Measurements from ENCODE around the gene PRUNE2.

PRUNE2 gene

GRCh38 chr9:76620581-76620980, 285.3 kb downstream of the PRUNE2 start:
- no peak for DNase-seq

DNA sequence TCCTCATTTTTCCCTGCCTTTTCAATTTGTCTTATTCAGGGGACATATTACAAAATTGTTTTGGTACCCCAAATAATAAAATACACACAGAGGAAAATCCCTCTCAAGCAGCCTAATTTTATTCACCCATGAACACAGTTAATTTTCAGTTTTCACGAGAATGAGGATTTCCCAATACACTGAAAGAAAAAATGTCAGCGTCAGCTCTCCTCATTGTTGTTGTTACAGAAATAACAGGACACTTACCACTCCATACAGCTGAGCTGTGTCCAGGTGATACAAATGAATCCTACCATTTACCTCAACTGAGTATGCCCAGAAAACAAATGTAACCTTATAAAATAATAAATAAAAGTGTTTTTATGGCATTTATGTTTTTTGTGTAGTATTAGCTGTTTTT, 286.3 kb downstream of the PRUNE2 start:
- DNase-seq, result no peak

GRCh38 chr9:76619197-76619596, 286.7 kb downstream of the PRUNE2 start:
- DNase-seq, result no peak

DNA sequence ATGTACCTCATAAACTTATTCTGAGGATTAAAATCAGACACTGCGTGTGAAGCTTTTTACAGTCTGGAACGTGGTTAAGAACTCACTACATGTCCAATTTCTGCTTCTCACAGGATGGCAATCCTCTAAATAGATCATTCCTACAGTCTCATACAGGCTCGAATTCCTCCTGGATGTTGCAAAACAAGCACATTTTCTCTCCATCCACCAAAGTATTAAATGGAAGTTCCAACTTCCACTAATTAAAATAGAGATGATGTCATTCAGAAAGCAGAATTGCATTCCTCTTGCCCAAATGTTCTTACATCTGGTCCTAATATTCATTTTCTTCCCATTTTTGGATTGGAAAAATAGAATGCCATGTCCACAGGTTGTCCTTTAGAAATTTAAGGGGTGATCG, 287.2 kb downstream of the PRUNE2 start:
- no peak for DNase-seq

DNA sequence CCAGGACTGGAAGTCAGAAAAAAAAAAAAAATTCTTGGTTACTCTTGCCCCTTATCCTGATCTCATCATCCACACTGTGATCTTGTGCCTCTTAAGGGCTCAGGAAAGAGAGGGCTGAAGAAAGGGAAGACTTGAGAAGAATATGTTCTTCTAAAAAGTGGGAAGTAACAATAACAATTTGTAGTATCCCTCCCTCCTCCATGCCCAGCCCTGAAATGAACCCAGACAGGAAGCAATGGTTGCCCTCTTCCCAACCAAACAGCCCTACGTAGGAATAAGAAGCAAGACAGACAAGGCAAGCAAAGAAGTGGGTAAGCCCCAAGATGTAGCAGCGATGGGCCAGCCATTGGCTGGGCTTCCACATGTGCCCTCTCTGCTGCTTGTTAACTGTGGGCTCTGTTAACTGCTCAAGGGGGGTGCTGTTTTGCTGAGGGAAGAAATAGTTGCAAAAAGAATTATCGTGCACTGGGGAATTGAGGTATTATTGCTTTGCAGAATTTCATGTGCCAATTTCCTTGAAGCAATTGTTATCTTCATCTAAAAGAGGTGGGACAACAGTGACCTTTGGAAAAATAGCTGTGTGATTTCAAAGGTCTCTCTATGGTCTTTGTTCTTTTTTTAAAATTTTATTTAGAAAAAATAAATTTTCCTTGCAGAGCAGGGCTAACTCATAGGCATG, 288.3 kb downstream of the PRUNE2 start:
- DNase-seq, result no peak

- no peak for DNase-seq
Measured at GRCh38 chr9:76616780-76617179, 289.1 kb downstream of the PRUNE2 start.

DNA sequence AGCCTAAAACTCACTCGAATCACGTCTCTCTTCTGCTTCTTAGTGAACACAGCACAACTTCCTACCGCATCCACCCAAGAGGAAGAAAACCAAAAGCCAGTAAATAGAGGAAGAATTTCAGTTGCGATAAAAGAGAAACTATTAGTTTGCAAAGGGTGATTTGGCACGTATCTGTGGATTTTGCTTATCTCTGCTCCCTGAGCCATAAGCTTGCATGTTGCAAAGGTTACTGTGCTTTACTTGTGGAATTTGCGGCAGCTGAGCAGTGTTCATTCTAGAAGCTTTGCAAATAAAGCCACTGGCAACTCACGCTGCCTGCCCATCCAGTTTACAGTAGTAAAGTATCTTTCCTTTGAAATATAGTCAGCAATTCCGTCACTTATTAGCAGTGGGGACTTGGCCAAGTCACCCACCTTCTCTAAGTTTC, 290.7 kb downstream of the PRUNE2 start:
- no peak for DNase-seq

DNA sequence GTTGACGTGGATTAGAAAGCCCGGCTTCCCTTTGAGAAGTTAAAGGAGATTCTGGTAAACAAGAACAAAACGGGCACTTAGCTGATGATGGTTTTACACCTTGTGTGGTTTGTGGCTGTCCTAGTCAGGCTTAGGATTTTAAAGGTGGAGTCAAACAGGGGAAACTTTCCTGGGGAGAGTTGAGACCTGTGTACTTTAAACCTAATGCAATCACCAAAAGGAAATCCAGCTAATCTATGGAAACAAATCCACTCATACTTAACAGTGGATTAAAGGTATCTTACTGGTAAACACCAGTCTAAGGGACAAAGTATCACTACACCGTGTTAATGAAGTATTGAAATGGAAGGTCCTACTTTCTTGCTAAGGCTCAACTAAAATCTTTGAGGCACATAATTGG, 291.9 kb downstream of the PRUNE2 start:
- no peak for DNase-seq

DNA sequence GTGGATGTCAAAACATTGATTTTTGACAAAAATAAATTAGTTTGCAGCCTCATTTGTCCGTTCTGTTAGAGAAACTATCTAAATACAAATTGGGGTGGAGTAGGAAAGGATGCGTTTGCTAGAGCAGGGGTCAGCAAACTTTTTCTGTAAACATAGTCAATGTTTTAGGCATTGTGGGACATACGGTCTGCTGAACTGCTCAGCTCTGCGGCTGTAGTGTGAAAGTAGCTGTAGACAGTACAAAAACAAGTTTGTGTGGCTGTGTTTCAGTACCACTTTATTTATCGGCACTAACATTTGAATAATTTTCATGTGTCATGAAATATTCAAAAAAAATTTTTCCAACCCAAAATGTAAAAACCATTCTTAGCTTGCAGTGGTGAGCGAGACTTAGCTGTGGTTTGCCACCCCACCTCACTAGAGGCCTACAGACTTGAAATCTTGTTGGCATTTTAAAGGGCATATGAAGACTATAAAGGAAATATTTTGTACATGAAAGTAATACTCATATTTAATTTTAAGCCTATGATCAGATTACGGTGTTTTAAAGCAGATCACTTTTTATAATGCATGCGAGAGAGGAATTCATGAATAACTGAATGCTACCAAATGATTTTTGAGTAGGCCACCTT, 292.6 kb downstream of the PRUNE2 start:
- DNase-seq, result no peak

- DNase-seq, result no peak
Measured at GRCh38 chr9:76610011-76610352, 295.9 kb downstream of the PRUNE2 start.

GRCh38 chr9:76609285-76610010, 296.5 kb downstream of the PRUNE2 start:
- no peak for DNase-seq

- DNase-seq, result no peak
Measured at GRCh38 chr9:76608575-76609273, 297.2 kb downstream of the PRUNE2 start.

DNA sequence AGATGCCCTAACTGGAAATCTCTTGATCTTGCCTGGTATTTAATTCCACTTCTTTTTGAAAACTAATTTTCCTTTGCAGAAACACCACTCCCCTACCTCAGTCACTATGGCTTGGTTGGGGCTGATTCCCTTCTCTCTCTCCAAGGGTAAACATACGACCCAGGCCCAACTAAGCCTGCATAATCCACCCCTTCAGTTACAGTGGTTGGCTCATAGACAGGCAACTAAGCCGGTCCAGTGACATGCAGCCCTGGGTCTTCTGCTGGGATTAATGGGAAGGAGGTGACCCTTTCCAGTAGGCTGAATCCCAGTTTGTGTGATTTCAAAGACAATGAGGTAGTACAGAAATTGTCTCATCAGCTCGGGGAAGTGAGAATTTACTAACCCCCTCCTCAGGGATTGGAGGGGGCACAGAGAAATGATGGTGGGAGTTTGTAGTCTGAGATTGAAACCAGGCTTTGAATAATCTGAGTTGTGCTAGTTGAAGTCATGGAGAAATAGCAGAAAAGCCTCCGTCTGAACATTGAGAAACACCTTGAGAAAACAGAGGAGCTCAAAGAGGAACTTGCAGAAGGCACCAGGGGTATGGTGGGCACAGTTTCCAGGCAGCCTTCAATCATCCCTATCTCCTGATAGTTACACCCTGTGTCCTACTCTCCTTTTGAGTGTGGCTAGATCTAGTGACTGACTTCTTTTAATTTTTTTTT, 298.0 kb downstream of the PRUNE2 start:
- DNase-seq, result no peak

- DNase-seq, result no peak
Measured at GRCh38 chr9:76605321-76605900, 300.5 kb downstream of the PRUNE2 start.

- no peak for DNase-seq
Measured at GRCh38 chr9:76603931-76604570, 301.9 kb downstream of the PRUNE2 start.

DNA sequence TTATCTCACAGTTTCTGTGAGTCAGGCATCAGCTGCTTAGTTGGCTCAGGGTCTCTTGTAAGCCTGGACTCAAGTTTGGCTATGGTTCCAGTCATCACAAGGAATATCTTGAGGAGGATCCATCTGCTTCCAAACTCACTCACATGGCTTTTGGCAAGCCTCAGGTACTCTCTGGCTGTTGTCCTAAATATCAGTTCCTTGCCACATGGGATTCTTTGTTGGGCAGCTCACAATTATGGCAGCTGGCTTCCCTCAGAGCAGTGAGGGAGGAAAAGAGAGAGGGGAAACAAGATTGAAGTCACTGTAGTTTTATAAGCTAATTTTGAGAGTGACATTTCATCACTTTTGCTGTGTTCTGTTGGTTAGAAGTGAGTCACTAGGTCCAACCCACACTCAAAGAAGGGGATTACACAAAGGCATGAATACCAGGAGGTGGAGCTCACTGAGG, 302.4 kb downstream of the PRUNE2 start:
- DNase-seq, result no peak

DNA sequence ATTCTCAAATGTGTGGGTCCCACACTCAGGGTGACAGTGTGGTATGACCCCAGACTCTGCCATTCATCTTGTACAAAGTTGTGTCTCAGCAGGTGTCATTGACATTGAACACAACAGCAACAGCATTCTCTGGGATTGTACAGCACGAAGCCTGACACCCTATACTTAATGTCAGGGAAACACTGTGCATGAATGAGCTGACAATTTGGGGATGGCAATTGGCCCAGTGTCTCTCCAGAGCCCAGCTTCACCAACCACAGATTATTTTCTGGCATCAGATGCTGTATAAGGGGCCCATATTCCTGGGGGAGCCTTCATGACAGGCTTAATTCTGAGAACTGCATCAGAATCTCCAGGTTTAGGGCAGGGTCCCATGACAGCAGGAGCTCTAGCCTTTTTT, 303.7 kb downstream of the PRUNE2 start:
- DNase-seq, result no peak

GRCh38 chr9:76600007-76600615, 305.8 kb downstream of the PRUNE2 start:
- DNase-seq, result no peak

DNA sequence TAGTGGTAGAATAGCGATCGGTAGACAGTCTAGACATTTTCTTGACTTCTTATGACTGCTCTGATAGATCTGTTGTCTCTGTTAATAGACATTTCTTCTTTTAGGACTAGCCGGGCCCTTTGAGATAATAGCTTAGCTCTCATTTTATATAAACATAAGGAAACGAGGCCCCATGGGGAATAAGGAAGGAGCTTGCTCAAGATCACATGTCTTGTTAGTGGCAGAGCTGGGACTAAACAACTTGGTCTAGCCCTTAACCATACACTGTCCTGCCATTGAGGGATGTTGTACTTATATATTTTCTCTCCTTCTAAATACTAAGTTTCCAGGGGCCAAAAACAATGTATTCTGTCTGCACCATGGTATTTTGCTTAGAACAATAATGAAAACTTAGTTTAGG, 306.9 kb downstream of the PRUNE2 start:
- no peak for DNase-seq

GRCh38 chr9:76595645-76596044, 310.3 kb downstream of the PRUNE2 start:
- no peak for DNase-seq

DNA sequence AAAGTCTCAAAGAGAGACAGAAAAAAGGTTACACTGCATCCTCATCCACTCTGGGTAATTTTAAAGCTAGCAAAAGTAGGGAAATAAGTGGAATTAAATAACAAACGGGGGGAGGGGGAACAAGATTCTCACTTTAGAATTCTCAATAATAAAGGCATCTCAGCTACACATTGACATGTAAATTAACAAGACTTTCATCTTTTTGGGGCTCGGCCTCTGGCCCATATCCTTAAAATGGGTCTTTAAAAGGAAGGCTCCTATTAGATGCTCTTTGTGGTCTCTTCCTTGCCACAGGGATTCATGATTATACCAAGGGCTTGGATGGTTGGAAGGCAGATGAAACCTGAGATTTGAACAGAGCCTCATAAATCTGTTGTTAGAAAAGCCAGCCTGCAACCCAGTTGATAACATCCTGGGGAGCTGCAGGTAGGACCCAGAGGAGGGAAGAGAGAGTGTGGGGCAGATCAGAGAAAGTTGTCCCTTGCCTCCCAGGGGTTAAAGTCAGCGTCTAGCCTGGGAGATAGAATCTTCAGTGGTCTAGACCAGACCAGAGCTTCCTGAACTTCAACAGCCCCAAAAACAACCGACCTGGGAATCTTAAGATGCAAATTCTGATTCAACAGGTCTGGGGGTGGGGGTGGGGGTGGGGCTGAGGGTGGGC, 311.0 kb downstream of the PRUNE2 start:
- no peak for DNase-seq

Data from CD4-positive, alpha-beta T cell treated with Interleukin-17A for 1 hour (primary cell).